GM19239 (cell line): ENCODE measurements around the gene OSBPL6.
"Not testable (repeated sequence)": the region's sequence is repeated elsewhere in the genome, so short reads cannot be mapped to it uniquely, and the experiment has no call there.

Experiments
- DNase-seq: peaks from one replicate; pipeline ENCODE4 v3.0.0; 2011; ENCODE audit warnings: low spot score; ENCODE audit not compliant: insufficient read length
- FAIRE-seq: peaks from 2 replicates; lab custom pipeline; 2011; peaks lifted over from hg19 to GRCh38; lab: Jason Lieb, UNC

The OSBPL6 gene

GRCh38 chr2:178292586-178292985 is 98.3 kb downstream of the OSBPL6 start:
- DNase-seq (no peak), FAIRE-seq (no peak)

GRCh38 chr2:178295115-178295514 is 100.8 kb downstream of the OSBPL6 start:
- FAIRE-seq (no peak), DNase-seq (no peak)

GRCh38 chr2:178295906-178296305 is 101.6 kb downstream of the OSBPL6 start:
- DNase-seq, result no peak
- no peak for FAIRE-seq

GRCh38 chr2:178296394-178297090 is 102.2 kb downstream of the OSBPL6 start:
- no peak for DNase-seq
- no peak for FAIRE-seq

GRCh38 chr2:178297091-178297411 is 102.7 kb downstream of the OSBPL6 start:
- FAIRE-seq, result no peak
- DNase-seq, result no peak

GRCh38 chr2:178298785-178299212 is 104.5 kb downstream of the OSBPL6 start:
- DNase-seq (no peak), FAIRE-seq (no peak)

GRCh38 chr2:178301649-178302238 is 107.4 kb downstream of the OSBPL6 start:
- no peak for FAIRE-seq
- no peak for DNase-seq

GRCh38 chr2:178304333-178304732 is 110.0 kb downstream of the OSBPL6 start:
- FAIRE-seq (no peak), DNase-seq (no peak)

GRCh38 chr2:178306352-178307073 is 112.2 kb downstream of the OSBPL6 start:
- DNase-seq (peak; percentile 30), FAIRE-seq (peak; percentile 66)

GRCh38 chr2:178307650-178308049 is 113.3 kb downstream of the OSBPL6 start:
- no peak for FAIRE-seq
- DNase-seq, result no peak

GRCh38 chr2:178309541-178309940 is 115.2 kb downstream of the OSBPL6 start:
- no peak for FAIRE-seq
- no peak for DNase-seq

- DNase-seq (no peak), FAIRE-seq (no peak)
These were observed 120.8 kb downstream of the OSBPL6 start for GRCh38 chr2:178315078-178315477.

- FAIRE-seq (no peak), DNase-seq (no peak)
These were observed 121.2 kb downstream of the OSBPL6 start for GRCh38 chr2:178315488-178315948.

GRCh38 chr2:178317811-178318210 is 123.5 kb downstream of the OSBPL6 start:
- DNase-seq (no peak), FAIRE-seq (peak; percentile 23)

- FAIRE-seq, result no peak
These were observed 125.8 kb downstream of the OSBPL6 start for GRCh38 chr2:178320011-178320585.

GRCh38 chr2:178322068-178322467 is 127.8 kb downstream of the OSBPL6 start:
- DNase-seq (no peak), FAIRE-seq (no peak)

More at GRCh38 chr2:178320011-178320585, 125.8 kb downstream of the OSBPL6 start:
- no peak for DNase-seq

- FAIRE-seq, DNase-seq: not testable (repeated sequence)
These were observed 129.0 kb downstream of the OSBPL6 start for GRCh38 chr2:178323331-178323730.

- no peak for DNase-seq
- no peak for FAIRE-seq
These were observed 129.8 kb downstream of the OSBPL6 start for GRCh38 chr2:178324077-178324476.

GRCh38 chr2:178325268-178325667 is 131.0 kb downstream of the OSBPL6 start:
- FAIRE-seq (no peak), DNase-seq (no peak)

- DNase-seq, result no peak
- FAIRE-seq, result no peak
These were observed 133.2 kb downstream of the OSBPL6 start for GRCh38 chr2:178327516-178327915.

GRCh38 chr2:178328037-178328436 is 133.7 kb downstream of the OSBPL6 start:
- DNase-seq (no peak), FAIRE-seq (no peak)
